ENCODE results near the gene SLAMF8. TPM values are rescaled to one million over a fixed set of nuclear protein-coding genes. Genes with fewer than 3 reads are reported as not detected.

Gene SLAMF8
- total and polyA plus RNA-seq, 2 of the 8 experiments (the other 6 are each of a cell fraction or from before 2014, with no cell fraction given): not detected

DNA sequence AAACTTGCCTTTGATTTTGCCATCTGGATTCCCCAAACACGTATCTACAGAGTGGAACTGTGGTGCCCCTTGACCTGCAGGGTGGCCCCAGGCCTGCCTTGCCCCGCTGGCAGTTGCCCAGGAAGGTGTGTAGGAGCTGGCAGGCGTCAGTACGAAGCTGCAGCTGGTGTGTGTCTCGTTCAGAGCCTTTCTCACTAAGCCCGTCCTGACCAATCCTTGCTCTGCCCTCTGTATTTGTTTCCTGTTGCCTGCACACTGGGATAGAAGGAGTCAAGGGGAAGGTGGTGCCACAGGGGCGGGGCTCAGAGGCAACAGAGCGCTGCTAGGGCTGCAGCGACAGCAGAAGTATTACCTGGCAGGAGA, 41.0 kb downstream of the SLAMF8 start:
- CTCF ChIA-PET (ENCODE audit: partially characterized antibody): interaction anchor here (1.3 to 14.8 kb wide), 4 partner anchors 8 to 140 kb away, joined by 3 to 111 read pairs (median 7); partner anchors contain the start of gene DUSP23
- 0 out of 2 replicates have a peak overlapping the region, but pooled peaks have one; percentile 26 for H2AFZ ChIP-seq (ENCODE audit: low read length)

More for the DNA sequence above, 41.0 kb downstream of the SLAMF8 start:
- no peak overlapping the region for H4K5ac ChIP-seq (ENCODE audit: insufficient read length, low read depth, low read length)
- H3K27me3 ChIP-seq (replicated peaks in 1 of 4; ENCODE audit: control insufficient read depth in 3 of 4, extremely low read depth in 1 of 4, insufficient read depth in 3 of 4, low read length in 3 of 4): no peaks in the 10 kb centered on the region
- H3K23ac ChIP-seq (ENCODE audit: insufficient read length): no peak overlapping the region
- no peak overlapping the region for H3K27ac ChIP-seq (ENCODE audit: low read depth, low read length)
- no peak overlapping the region for H3K18ac ChIP-seq (ENCODE audit: extremely low read depth, low read length)
- POLR2A ChIA-PET (ENCODE audit: partially characterized antibody): interaction anchor here (0.8 kb wide), 1 partner anchor 54 kb away, joined by 3 read pairs; no protein-coding TSS in a partner anchor
- no peak overlapping the region for H4K91ac ChIP-seq (replicated peaks; ENCODE audit: insufficient read length, low read length)
- H2AK5ac ChIP-seq (ENCODE audit: low read depth, low read length): no peak overlapping the region
- H3K9me3 ChIP-seq (ENCODE audit: insufficient read depth in 2 of 2, low read depth in 1 of 2, low read length in 1 of 2): no peaks in the 10 kb centered on the region
- H3K14ac ChIP-seq (ENCODE audit: insufficient read length): no peak overlapping the region
- FAIRE-seq (no peak), DNase-seq (ENCODE audit: low read depth in 1 of 2, low spot score in 2 of 2) (no peak)
- no peak overlapping the region for H2BK20ac ChIP-seq (ENCODE audit: low read length)
- no peak overlapping the region for H2BK120ac ChIP-seq (replicated peaks; ENCODE audit: low read depth, low read length)
- no peak overlapping the region for H2BK5ac ChIP-seq (ENCODE audit: low read depth, low read length)
- WGBS, 2 experiments (ENCODE audit: extremely low coverage in 1 of 2, insufficient coverage in 1 of 2, insufficient read length in 1 of 2, insufficient replicate concordance in 2 of 2, low coverage in 1 of 2, low lambda C conversion rate in 2 of 2, missing lambda C conversion rate in 1 of 2): 58% methylated on average over 9 of the region's 9 CpGs; no CpG with 5 or more reads in 1 of the 2 experiments
- no peak overlapping the region for H3K4me3 ChIP-seq (ENCODE audit: extremely low read depth in 1 of 4, insufficient read depth in 2 of 4, low read depth in 3 of 4, low read length in 4 of 4)
- no peaks in the 10 kb centered on the region for H3K79me1 ChIP-seq (ENCODE audit: low read depth, low read length)
- H3K4ac ChIP-seq (replicated peaks; ENCODE audit: insufficient read length, low read depth, low read length): no peak overlapping the region
- H3K4me1 ChIP-seq (replicated peaks in 1 of 4; ENCODE audit: control insufficient read depth in 3 of 4, insufficient read depth in 4 of 4, low read length in 3 of 4): no peaks in the 10 kb centered on the region; a peak in 1 of 7 replicates
- no peak overlapping the region for H3K9ac ChIP-seq (replicated peaks in 1 of 4; ENCODE audit: extremely low read depth in 1 of 4, low read depth in 3 of 4, low read length in 3 of 4)
- no peak overlapping the region for H3K56ac ChIP-seq (replicated peaks; ENCODE audit: insufficient read length, low read depth, low read length)
- H3K4me2 ChIP-seq (ENCODE audit: insufficient read depth in 1 of 2, low read depth in 2 of 2, low read length in 2 of 2): no peak overlapping the region
- TF ChIP-seq EP300 (IDR thresholded peaks at IDR 0.05; ENCODE audit: borderline replicate concordance in 1 of 2, low read depth in 2 of 2, low read length in 2 of 2) (no peak), ASH2L (IDR thresholded peaks at IDR 0.05; ENCODE audit: low read length) (no peak), POLR2A (IDR thresholded peaks at IDR 0.05; ENCODE audit: control extremely low read depth in 1 of 2, low read depth in 2 of 2, low read length in 2 of 2) (no peak), PHF8 (conservative IDR thresholded peaks at IDR 0.05; ENCODE audit: low read depth, low read length) (no peak)
- TF ChIP-seq, protein P1, sequence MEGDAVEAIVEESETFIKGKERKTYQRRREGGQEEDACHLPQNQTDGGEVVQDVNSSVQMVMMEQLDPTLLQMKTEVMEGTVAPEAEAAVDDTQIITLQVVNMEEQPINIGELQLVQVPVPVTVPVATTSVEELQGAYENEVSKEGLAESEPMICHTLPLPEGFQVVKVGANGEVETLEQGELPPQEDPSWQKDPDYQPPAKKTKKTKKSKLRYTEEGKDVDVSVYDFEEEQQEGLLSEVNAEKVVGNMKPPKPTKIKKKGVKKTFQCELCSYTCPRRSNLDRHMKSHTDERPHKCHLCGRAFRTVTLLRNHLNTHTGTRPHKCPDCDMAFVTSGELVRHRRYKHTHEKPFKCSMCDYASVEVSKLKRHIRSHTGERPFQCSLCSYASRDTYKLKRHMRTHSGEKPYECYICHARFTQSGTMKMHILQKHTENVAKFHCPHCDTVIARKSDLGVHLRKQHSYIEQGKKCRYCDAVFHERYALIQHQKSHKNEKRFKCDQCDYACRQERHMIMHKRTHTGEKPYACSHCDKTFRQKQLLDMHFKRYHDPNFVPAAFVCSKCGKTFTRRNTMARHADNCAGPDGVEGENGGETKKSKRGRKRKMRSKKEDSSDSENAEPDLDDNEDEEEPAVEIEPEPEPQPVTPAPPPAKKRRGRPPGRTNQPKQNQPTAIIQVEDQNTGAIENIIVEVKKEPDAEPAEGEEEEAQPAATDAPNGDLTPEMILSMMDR (IDR thresholded peaks at IDR 0.05; ENCODE audit: control extremely low read depth in 1 of 3, insufficient read depth in 1 of 3, low read depth in 1 of 3, low read length in 3 of 3): no peak
- H2BK15ac ChIP-seq (ENCODE audit: low read length): no peak overlapping the region
- H3K36me3 ChIP-seq (ENCODE audit: control insufficient read depth in 2 of 4, insufficient read depth in 4 of 4, low read length in 3 of 4): no peaks in the 10 kb centered on the region
- H4K20me1 ChIP-seq (replicated peaks in 1 of 2; ENCODE audit: control insufficient read depth in 1 of 2, insufficient read depth in 2 of 2, low read length in 2 of 2): no peaks in the 10 kb centered on the region
- no peaks in the 10 kb centered on the region for H3K23me2 ChIP-seq (ENCODE audit: low read depth, low read length)
- no peak overlapping the region for H2BK12ac ChIP-seq (ENCODE audit: low read depth, low read length)
- H4K8ac ChIP-seq (ENCODE audit: extremely low read depth, insufficient read depth, low read length): peak overlapping the region; percentile 41; the same call in 1 of the 2 replicates
- no peaks in the 10 kb centered on the region for H3K79me2 ChIP-seq (ENCODE audit: control insufficient read depth in 1 of 2, insufficient read depth in 2 of 2, low read length in 2 of 2)
